Muscle of leg (tissue), 11 donors: Measurements from ENCODE around the gene TMPRSS9. TPM values are rescaled to one million over a fixed set of nuclear protein-coding genes. Genes with fewer than 3 reads are reported as not detected.

Source experiments
- DNase-seq: peaks from one replicate; pipeline ENCODE4 v3.0.0; 2013
- H3K27ac ChIP-seq: one replicate; pipeline ENCODE4 v1.5.1; 2013; ENCODE audit warnings: mild to moderate bottlenecking, low read length, control low read depth
- H3K27me3 ChIP-seq: one replicate; pipeline ENCODE4 v1.6.1; 2013; ENCODE audit warnings: low read length; ENCODE audit not compliant: control insufficient read depth, insufficient read depth
- H3K36me3 ChIP-seq: one replicate; pipeline ENCODE4 v1.6.1; 2013; ENCODE audit warnings: low read length; ENCODE audit not compliant: control insufficient read depth, insufficient read depth
- H3K4me1 ChIP-seq: one replicate; pipeline ENCODE4 v1.6.1; 2013; ENCODE audit warnings: low read length; ENCODE audit not compliant: control insufficient read depth, insufficient read depth
- H3K4me3 ChIP-seq: one replicate; pipeline ENCODE4 v1.5.1; 2013; ENCODE audit warnings: low read length, control low read depth
- H3K9me3 ChIP-seq: replicated peaks from 2 replicates; pipeline ENCODE4 v1.6.1; 2013; ENCODE audit warnings: low read depth, low read length; ENCODE audit not compliant: control insufficient read depth
- WGBS: methylation state at CpG from one replicate; pipeline ENCODE4 v1.1.5; 2013; ENCODE audit warnings: missing lambda C conversion rate; ENCODE audit not compliant: insufficient coverage; 5-methylcytosine and 5-hydroxymethylcytosine counted together
- polyA plus RNA-seq, 8 donors: library from polyadenylated mRNA; unstranded; fragments of 120-200 nt; gene quantifications; one replicate each; pipeline versions ENCODE4 v1.2.1 to v1.2.3, GENCODE V29; 2013; ENCODE audit warnings: inconsistent platforms in 1 of 8, low replicate concordance in 1 of 8; ENCODE audit not compliant: insufficient read length in 8 of 8, insufficient read depth in 1 of 8
- total RNA-seq: library from RNA; stranded (reverse); fragments of 120-200 nt; gene quantifications from one replicate; pipeline ENCODE4 v1.2.4, GENCODE V29; 2013

The TMPRSS9 gene
- total and polyA plus RNA-seq, 9 donors = 0.11 to 1.3 (median 0.33) TPM

GRCh38 chr19:2361246-2362045 lies 1.4 kb downstream of the TMPRSS9 start:
- Histone ChIP-seq H3K4me1 (no peaks in the 10 kb centered on the region), H3K4me3 (no peak overlapping the region), H3K9me3 (no peaks in the 10 kb centered on the region), H3K36me3 (no peaks in the 10 kb centered on the region), H3K27me3 (peaks cover 37% of the 10 kb centered on the region), H3K27ac (no peak overlapping the region)
- WGBS = 27% methylated on average over 21 of the region's 24 CpGs
- no peak for DNase-seq

- no peaks in the 10 kb centered on the region for H3K4me1 ChIP-seq
- H3K9me3 ChIP-seq = no peaks in the 10 kb centered on the region
- 96% methylated on average over 11 of the region's 11 CpGs for WGBS
- H3K4me3 ChIP-seq = no peak overlapping the region
- no peak overlapping the region for H3K27ac ChIP-seq
- DNase-seq = no peak
- peaks cover 37% of the 10 kb centered on the region for H3K27me3 ChIP-seq
- H3K36me3 ChIP-seq = no peaks in the 10 kb centered on the region
Observed at GRCh38 chr19:2362046-2362969, 2.2 kb downstream of the TMPRSS9 start.

DNA sequence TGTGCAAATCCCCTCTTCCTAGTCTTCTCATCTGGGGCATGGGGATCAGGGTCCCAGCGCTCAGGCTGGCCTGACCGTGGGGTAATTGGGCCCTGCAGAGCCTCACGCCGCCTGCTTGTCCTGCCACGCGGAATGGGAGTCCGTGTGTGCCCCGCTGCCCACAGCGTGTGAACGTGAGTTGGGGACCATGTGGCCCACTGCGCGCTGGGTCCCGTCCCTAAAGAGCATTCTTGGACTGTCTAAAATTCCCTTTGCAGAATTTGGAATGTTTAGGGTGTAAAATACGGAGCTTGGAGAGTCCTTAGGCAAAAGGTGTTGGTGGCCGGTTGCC lies 2.9 kb downstream of the TMPRSS9 start:
- no peaks in the 10 kb centered on the region for H3K36me3 ChIP-seq
- H3K9me3 ChIP-seq = no peaks in the 10 kb centered on the region
- DNase-seq = no peak
- H3K27me3 ChIP-seq = peaks cover 37% of the 10 kb centered on the region
- 69% methylated on average over 15 of the region's 15 CpGs for WGBS
- H3K27ac ChIP-seq = no peak overlapping the region
- H3K4me1 ChIP-seq = no peaks in the 10 kb centered on the region
- no peak overlapping the region for H3K4me3 ChIP-seq

- H3K27me3 ChIP-seq = peaks cover 37% of the 10 kb centered on the region
- no peaks in the 10 kb centered on the region for H3K36me3 ChIP-seq
- DNase-seq = no peak
- 58% methylated on average over 13 of the region's 17 CpGs for WGBS
- no peaks in the 10 kb centered on the region for H3K4me1 ChIP-seq
- no peak overlapping the region for H3K4me3 ChIP-seq
- H3K9me3 ChIP-seq = no peaks in the 10 kb centered on the region
- no peak overlapping the region for H3K27ac ChIP-seq
Observed at GRCh38 chr19:2363419-2363818, 3.4 kb downstream of the TMPRSS9 start.

DNA sequence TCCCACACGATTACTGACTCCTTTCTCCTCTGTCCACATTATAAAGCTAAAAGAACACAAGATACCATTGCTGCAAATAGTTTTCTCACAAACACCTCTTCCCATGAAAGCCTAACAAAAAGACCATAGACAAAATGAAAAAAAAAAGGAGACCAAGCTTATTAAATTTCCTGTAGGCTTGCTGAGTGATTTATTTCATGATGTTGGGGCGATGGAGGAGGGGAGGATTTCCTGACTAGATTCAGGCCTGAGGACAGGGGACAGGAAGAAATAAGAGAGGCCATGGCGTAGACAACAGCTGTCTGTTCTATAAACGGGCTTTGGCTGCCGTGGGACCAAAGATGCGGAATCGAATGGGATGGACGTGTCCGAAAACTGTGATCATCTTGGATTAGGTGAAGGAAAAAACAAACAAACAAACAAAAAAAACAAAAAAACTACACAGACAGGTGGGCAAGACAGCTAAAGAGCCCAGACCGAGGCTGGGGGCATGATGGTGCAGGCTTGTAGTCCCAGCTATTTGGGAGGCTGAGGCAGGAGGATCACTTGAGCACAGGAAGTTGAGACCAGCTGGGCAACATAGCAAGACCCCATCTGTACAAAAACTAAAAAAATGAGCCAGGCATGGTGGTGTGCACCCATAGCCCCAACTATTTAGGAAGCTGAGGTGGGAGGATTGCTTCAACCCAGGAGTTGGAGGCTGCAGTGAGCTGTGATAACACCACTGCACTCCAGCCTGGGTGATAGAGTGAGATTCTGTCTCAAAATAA lies 5.3 kb downstream of the TMPRSS9 start:
- WGBS = 33% methylated on average over 4 of the region's 10 CpGs

GRCh38 chr19:2371656-2372055 lies 11.6 kb downstream of the TMPRSS9 start:
- peaks cover 21% of the 10 kb centered on the region for H3K27me3 ChIP-seq

More for the DNA sequence above, 5.3 kb downstream of the TMPRSS9 start:
- no peak overlapping the region for H3K27ac ChIP-seq
- H3K27me3 ChIP-seq = peaks cover 23% of the 10 kb centered on the region
- H3K36me3 ChIP-seq = no peaks in the 10 kb centered on the region
- peaks cover 3% of the 10 kb centered on the region for H3K9me3 ChIP-seq
- DNase-seq = no peak
- no peak overlapping the region for H3K4me3 ChIP-seq
- no peaks in the 10 kb centered on the region for H3K4me1 ChIP-seq

DNA sequence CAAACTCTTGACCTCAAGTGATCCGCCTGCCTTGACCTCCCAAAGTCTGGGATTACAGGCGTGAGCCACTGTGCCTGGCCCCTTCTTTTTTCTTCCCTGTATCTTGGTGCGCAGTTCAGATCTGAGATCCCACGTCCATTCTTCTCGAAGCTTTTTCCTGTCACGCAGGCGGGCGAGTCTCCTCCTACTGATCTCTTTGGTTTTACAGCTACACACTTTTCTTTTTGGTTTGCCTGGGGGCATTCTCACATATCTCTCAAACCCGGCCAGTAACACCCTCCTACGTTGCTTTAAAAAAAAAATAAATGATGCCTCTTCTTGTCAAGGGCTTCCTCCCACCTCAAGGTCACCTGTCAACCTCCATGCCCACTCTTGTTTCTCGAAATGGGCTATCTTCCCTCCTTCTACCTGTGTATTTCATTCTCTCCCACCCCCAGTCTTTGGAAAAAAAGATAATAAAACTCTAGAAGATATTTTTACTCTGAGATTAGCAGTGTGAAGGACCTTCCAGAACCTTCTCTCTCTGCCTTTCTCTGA lies 12.1 kb downstream of the TMPRSS9 start:
- H3K9me3 ChIP-seq = peaks cover 3% of the 10 kb centered on the region
- H3K27ac ChIP-seq = no peak overlapping the region
- WGBS = 50% methylated on average over 10 of the region's 11 CpGs
- H3K27me3 ChIP-seq = peaks cover 21% of the 10 kb centered on the region
- peaks cover 9% of the 10 kb centered on the region for H3K4me1 ChIP-seq
- no peak overlapping the region for H3K4me3 ChIP-seq
- DNase-seq = no peak
- H3K36me3 ChIP-seq = no peaks in the 10 kb centered on the region

More at GRCh38 chr19:2371656-2372055, 11.6 kb downstream of the TMPRSS9 start:
- 78% methylated on average over 15 of the region's 16 CpGs for WGBS
- Histone ChIP-seq H3K4me3 (no peak overlapping the region), H3K36me3 (no peaks in the 10 kb centered on the region), H3K4me1 (peaks cover 6% of the 10 kb centered on the region), H3K9me3 (peaks cover 3% of the 10 kb centered on the region), H3K27ac (no peak overlapping the region)
- no peak for DNase-seq

GRCh38 chr19:2374808-2375207 lies 14.7 kb downstream of the TMPRSS9 start:
- WGBS = 80% methylated on average over 9 of the region's 13 CpGs
- no peak overlapping the region for H3K27ac ChIP-seq
- no peaks in the 10 kb centered on the region for H3K36me3 ChIP-seq
- no peak overlapping the region for H3K4me3 ChIP-seq
- no peak for DNase-seq
- no peaks in the 10 kb centered on the region for H3K9me3 ChIP-seq
- peaks cover 16% of the 10 kb centered on the region for H3K27me3 ChIP-seq
- peaks cover 9% of the 10 kb centered on the region for H3K4me1 ChIP-seq

GRCh38 chr19:2375353-2376121 lies 15.5 kb downstream of the TMPRSS9 start:
- DNase-seq = no peak
- Histone ChIP-seq H3K27ac (no peak overlapping the region), H3K36me3 (no peaks in the 10 kb centered on the region), H3K9me3 (peaks cover 3% of the 10 kb centered on the region), H3K4me3 (no peak overlapping the region), H3K4me1 (peaks cover 9% of the 10 kb centered on the region), H3K27me3 (peaks cover 14% of the 10 kb centered on the region)
- 74% methylated on average over 6 of the region's 7 CpGs for WGBS
